GM18868 (cell line): ENCODE measurements around the gene RNASE13.
"Not testable (repeated sequence)": the region's sequence is repeated elsewhere in the genome, so short reads cannot be mapped to it uniquely, and the experiment has no call there.

Source experiments
- ATAC-seq: cut with Tn5 transposase; IDR thresholded peaks from one replicate; pipeline ENCODE4 v1.9.1; 2021; ENCODE audit warnings: mild to moderate bottlenecking, moderate library complexity; ENCODE audit not compliant: unreplicated experiment

RNASE13 gene

DNA sequence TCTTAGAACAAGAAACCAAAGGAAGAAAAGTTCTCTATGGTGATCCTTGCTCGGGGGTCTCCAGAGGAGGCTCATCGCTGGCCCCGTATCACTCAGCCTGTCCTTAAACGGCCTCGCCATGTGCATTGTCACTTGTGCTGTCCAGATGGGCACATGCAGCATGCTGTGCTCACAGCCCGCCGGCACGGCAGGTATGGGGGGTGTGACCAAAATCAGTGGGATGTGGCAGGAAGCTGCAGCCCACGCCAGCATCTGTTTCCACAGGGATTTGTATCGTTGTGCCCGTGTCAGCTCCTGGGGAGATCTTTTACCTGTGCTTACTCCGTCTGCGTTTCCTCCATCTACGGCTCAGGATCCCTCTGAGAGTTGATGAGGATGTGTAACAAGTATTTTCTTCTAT is 38.1 kb downstream of the RNASE13 start:
- ATAC-seq, result no peak

DNA sequence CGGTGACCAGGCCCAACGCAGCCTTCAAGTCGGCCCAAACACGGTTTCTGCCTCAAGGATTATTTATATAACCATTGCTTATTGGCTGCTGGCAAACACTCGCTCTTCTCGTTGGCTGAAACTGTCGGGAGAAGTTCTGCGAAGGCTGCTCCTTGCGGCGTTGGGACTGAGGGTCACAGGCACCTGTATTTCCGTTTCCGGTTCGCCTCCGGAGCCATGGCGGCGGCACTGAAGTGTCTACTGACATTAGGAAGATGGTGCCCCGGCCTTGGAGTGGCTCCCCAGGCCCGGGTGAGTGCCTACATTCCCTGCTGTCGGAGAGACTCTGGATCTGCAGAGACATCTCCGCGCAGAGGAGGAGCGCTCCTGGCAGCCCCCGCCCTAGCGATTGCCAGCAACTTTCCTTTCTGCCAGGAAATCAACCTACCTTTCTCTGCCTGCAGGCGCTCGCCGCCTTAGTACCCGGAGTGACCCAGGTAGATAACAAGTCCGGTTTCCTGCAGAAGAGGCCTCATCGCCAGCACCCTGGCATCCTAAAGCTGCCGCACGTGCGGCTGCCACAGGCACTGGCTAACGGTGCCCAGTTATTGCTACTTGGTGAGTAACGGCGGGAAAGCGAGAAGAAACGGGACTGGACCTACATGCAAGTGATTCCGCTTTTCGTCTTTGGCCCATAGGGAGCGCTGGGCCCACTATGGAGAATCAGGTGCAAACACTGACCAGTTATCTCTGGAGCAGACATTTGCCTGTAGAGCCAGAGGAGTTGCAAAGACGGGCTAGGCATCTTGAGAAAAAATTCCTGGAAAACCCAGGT is 44.6 kb downstream of the RNASE13 start, which contains the start of gene METTL17:
Gene METTL17 (plus strand): TSS at position 194 of the 814 bp plus-strand sequence. CDS start 23 bp downstream, at position 217.
- ATAC-seq, result peak; percentile 96

DNA sequence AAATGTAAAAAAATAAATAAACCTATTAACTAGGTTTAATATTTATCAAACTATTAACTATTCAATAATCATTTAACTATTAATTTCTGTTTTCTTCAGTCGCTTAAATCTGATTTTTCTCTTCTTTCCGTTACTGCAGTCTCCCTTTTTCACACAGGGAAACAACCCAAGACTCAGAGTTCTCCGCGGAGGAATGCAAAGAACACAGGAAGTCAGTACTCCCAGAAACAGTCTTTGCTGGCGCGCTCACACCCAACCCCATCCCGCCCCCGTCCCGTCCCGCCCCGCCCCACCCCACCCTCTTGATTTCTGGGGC is 45.2 kb downstream of the RNASE13 start:
- no peak for ATAC-seq

DNA sequence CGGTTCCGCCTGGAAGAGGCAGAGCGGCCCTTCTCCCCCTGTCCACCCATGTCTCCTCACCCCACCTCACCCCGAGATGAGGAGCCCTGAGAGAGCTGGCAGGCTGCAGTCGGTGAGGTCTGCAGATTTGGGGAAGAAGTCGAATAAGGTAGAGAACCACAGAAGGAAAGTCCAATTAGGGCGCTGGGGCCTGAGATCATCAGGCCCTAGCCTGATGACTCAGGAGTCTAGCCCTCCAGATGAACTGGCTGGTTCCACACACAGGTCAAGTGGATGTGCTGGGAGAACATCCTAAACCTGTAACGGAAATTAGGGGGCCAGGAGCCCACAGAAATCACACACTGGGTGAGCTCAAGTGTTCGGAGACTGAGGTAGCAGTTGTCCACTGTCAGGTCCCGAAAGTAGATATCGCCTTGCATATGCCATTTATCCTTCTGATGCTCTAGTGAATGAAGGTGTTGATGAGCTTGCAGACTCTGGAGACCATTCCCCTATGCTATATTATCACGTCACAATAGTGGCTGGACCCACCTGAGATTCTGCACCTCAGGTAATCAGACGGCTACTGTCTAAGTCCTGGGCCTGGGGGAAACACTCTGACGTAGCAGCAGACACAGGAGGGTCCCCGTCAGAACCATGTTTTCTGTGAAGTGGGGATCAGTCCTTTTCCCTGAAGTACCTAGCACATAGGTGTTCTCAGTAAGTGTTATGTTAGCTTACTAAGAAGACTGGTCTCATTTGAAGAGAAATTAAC is 45.7 kb downstream of the RNASE13 start:
- no peak for ATAC-seq

DNA sequence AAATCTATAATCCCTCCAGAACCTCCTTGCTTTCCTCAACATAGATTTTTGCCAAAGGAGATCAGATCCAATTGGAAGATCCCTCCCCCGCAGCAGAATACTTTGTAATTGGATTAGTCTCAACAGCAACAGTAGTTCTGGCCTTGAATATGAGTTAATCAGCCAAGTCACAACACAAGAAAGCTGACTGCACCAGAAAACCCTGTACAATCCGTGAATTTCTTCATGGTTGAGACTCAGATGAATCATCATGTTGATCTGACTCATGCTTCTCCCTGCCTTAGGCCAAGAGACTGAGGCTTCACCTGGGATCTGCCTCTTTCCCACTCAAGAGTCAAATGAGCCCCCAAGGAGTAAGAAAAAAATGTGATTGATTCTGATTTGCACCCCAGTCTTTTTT is 47.8 kb downstream of the RNASE13 start:
- no peak for ATAC-seq

DNA sequence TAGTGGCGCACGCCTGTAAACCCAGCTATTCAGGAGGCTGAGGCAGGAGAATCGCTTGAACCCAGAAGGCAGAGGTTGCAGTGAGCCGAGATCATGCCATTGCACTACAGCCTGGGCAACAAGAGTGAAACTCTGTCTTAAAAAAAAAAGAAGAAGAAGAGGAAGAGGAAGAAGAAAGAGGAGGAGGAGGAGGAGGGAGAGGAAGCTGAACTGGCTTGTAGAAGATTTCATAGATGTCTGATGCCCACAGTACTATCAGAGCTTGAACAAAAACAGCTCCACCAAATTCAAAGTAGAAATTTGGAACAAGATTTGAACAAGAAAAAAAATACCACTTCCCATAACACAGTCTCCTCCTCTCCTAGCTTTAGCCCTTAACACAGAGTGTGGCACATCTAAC is 49.0 kb downstream of the RNASE13 start:
- ATAC-seq, result not testable (repeated sequence)
